HepG2 (cell line): ENCODE measurements around the gene SPHK1. TPM values are rescaled to one million over a fixed set of nuclear protein-coding genes. Genes with fewer than 3 reads are reported as not detected.

Source experiments
- ATF3 ChIP-seq: sonication (generic); formaldehyde crosslinking; IDR thresholded peaks from 2 replicates; pipeline ENCODE4 v1.4.0; 2020; ENCODE audit warnings: missing genetic modification reagents
- GMEB1 ChIP-seq: sonication (generic); formaldehyde crosslinking; IDR thresholded peaks from 2 replicates; pipeline ENCODE4 v1.5.1; 2020; ENCODE audit warnings: missing genetic modification reagents, mild to moderate bottlenecking, borderline replicate concordance
- GTF2F1 ChIP-seq: fragments of 150-350 bp; IDR thresholded peaks from 2 replicates; pipeline ENCODE4 v1.6.1; 2014; ENCODE audit warnings: low read length
- GZF1 ChIP-seq: sonication (generic); formaldehyde crosslinking; IDR thresholded peaks from 2 replicates; pipeline ENCODE4 v1.5.1; 2020; ENCODE audit warnings: mild to moderate bottlenecking, missing genetic modification reagents
- KAT7 ChIP-seq: IDR thresholded peaks from 2 replicates; pipeline ENCODE4 v1.6.1; 2018; ENCODE audit warnings: borderline replicate concordance, missing compliant biosample characterization
- NFE2L2 ChIP-seq: fragments of 150-350 bp; IDR thresholded peaks from 2 replicates; pipeline ENCODE4 v1.6.1; 2014; ENCODE audit warnings: low read length
- PCBP1 ChIP-seq: fragments of 200-400 bp; formaldehyde crosslinking; IDR thresholded peaks from 2 replicates; pipeline ENCODE4 v1.6.1; 2017; ENCODE audit warnings: mild to moderate bottlenecking, low read depth, low read length, borderline replicate concordance
- RBM22 ChIP-seq: fragments of 200-400 bp; formaldehyde crosslinking; optimal IDR thresholded peaks from 2 replicates; pipeline ENCODE3; 2017; ENCODE audit warnings: mild to moderate bottlenecking, low read length, moderate library complexity
- SMAD3 ChIP-seq: sonication (generic); formaldehyde crosslinking; IDR thresholded peaks from 2 replicates; pipeline ENCODE4 v1.4.0; 2020; ENCODE audit warnings: missing genetic modification reagents
- ZFP90 ChIP-seq: sonication (generic); formaldehyde crosslinking; IDR thresholded peaks from 2 replicates; pipeline ENCODE4 v1.8.0; 2022; ENCODE audit warnings: missing genetic modification reagents, mild to moderate bottlenecking, inconsistent platforms, borderline replicate concordance
- ZNF597 ChIP-seq: sonication (generic); formaldehyde crosslinking; IDR thresholded peaks from 2 replicates; pipeline ENCODE4 v1.5.0; 2020; ENCODE audit warnings: missing genetic modification reagents
- ZNF646 ChIP-seq: sonication (generic); formaldehyde crosslinking; IDR thresholded peaks from 2 replicates; pipeline ENCODE4 v1.9.0; 2021; ENCODE audit warnings: mild to moderate bottlenecking, missing genetic modification reagents
- ZNF687 ChIP-seq: sonication (generic); formaldehyde crosslinking; IDR thresholded peaks from 2 replicates; pipeline ENCODE4 v1.5.1; 2020; ENCODE audit warnings: mild to moderate bottlenecking, missing genetic modification reagents, moderate library complexity
- ZNF724P ChIP-seq: sonication (generic); formaldehyde crosslinking; IDR thresholded peaks from 2 replicates; pipeline ENCODE4 v1.8.0; 2022; ENCODE audit warnings: missing genetic modification reagents, borderline replicate concordance
- polyA plus RNA-seq, 8 experiments: library from polyadenylated mRNA; depleted of rRNA in 3 of 8; stranded (reverse) in 7 of 8; unstranded in 1 of 8; fragments of >200 nt; fragmentation: Illumina TruSeq in 4 of 8; extraction: Trizol in 4 of 8; gene quantifications; 2 replicates each; pipeline versions ENCODE4 v1.2.1 to v1.2.3, GENCODE V29; 2011 to 2016; ENCODE audit warnings: low read depth in 4 of 8, missing spikeins in 1 of 8, mixed read lengths in 1 of 8; ENCODE audit not compliant: insufficient read depth in 1 of 8
- total RNA-seq, 5 experiments: library from RNA; depleted of rRNA; stranded (reverse); fragments of >200 nt; fragmentation: Illumina TruSeq; extraction: Trizol; gene quantifications; 2 replicates each; pipeline ENCODE4 v1.2.3, GENCODE V29; 2016; ENCODE audit warnings: low read depth in 1 of 5

Gene SPHK1
- total and polyA plus RNA-seq, 2 of the 13 experiments (the other 11 are each of a cell fraction or from before 2014, with no cell fraction given): 129 to 160 TPM

- TF ChIP-seq ZNF646 (CRISPR knock-in tag) (0 out of 2 replicates have a peak, but pooled peaks have one; percentile 13), ZNF687 (CRISPR knock-in tag) (peak; percentile 99), NFE2L2 (no peak), ZFP90 (CRISPR knock-in tag) (peak; percentile 98; the same call in 1 of the 2 replicates), ZNF724P (CRISPR knock-in tag) (peak; percentile 97), GZF1 (CRISPR knock-in tag) (peak; percentile 95), GMEB1 (peak; percentile 72), GTF2F1 (no peak), SMAD3 (CRISPR knock-in tag) (peak; percentile 92), ZNF597 (no peak), ATF3 (CRISPR knock-in tag) (no peak; the same call in 1 of the 2 replicates), KAT7 (CRISPR knock-in tag) (peak; percentile 92), PCBP1 (no peak), RBM22 (peak; percentile 42)
Observed at GRCh38 chr17:76385892-76386786, 1.7 kb downstream of the SPHK1 start (continued).
